ENCODE results near the gene CALB2. TPM values are rescaled to one million over a fixed set of nuclear protein-coding genes. Genes with fewer than 3 reads are reported as not detected.

CALB2 gene
- total RNA-seq, 1 donor from 2014 or later, result 0.30 TPM

DNA sequence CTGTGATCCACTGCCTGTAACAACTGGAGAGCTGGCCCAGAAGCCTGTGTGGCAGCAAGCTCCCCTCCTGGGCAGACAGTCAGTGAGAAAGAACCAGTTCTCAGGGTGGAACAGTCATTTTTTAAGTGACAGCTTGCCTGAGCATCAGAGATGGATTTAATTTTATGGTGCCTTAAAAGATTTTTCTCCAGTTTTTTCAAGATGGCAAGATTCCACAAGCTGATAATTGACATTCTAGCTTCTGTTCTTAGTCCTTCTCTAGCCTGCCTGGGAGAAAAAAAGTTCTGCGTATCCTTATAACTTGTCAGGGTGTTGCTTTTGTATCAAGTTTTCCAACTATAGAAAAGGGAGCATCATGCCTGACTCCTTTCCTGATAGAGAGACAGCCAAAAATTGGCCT is 21.2 kb downstream of the CALB2 start:
- intact Hi-C loops (cut with DNase I), result no loop called here
- ATAC-seq (ENCODE audit: poor library complexity) (no peak), DNase-seq (no peak)

DNA sequence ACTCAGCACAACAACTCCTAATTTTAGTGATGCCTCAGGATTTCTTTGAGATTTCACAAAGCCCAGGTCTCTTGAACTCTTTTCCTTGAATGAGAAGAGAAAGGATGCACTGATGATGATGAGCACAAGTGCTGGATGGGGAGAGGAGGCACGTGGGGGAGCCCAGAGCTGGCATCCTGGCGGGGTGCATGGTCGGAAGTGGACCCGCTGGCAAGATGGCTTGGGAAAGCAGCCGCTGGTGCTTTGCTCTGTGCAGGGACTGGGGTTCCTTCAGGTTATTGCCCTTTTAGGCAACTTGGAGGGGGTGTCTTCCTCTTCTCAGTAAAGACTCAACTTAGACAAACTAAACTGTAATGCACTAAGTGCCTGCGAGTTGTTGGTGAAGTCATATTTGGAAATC is 22.3 kb downstream of the CALB2 start:
- intact Hi-C loops (cut with DNase I), result no loop called here
- no peak for DNase-seq
- ATAC-seq (ENCODE audit: poor library complexity), result no peak

DNA sequence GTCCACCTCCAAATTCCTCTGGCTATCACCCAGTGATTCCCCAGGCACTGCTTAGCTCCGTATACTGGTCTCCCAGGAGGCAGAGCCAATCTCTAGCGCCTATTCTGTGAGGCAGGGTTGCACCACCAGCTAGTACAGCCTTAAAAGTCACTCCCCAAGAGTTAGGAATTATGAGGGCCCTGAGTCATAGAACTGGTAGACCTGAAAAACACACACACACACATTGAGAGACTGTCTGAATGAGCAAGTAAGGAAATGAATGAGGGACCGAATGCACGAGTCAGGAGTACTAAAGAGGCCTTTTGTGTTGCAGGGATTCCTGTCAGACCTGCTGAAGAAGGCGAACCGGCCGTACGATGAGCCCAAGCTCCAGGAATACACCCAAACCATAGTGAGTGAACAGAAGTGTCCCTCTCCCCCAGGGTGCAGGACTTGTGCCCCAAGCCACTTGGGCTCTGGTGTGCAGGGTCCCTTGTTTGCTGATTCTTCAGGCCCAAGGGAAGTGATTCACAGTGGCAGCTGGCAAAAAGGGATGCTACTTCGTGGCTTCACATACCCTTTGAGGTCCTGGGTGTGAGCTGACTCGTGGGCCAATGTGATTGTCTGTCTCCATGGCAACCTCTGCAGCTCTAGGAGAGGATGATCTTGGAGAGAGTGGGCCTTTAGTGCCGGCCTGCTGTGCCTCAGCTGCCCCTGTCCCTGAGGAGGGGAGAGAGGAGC is 24.7 kb downstream of the CALB2 start:
- intact Hi-C loops (cut with DNase I), result no loop called here
- no peak for ATAC-seq (ENCODE audit: poor library complexity)
- no peak for DNase-seq

- DNase-seq (no peak), ATAC-seq (ENCODE audit: poor library complexity) (no peak)
- intact Hi-C loops (cut with DNase I), result no loop called here
These were observed 25.7 kb downstream of the CALB2 start for GRCh38 chr16:71384073-71384724.

GRCh38 chr16:71387045-71387871 is 28.7 kb downstream of the CALB2 start:
- no peak for ATAC-seq (ENCODE audit: poor library complexity)
- DNase-seq, result no peak
- intact Hi-C loops (cut with DNase I), result no loop called here

DNA sequence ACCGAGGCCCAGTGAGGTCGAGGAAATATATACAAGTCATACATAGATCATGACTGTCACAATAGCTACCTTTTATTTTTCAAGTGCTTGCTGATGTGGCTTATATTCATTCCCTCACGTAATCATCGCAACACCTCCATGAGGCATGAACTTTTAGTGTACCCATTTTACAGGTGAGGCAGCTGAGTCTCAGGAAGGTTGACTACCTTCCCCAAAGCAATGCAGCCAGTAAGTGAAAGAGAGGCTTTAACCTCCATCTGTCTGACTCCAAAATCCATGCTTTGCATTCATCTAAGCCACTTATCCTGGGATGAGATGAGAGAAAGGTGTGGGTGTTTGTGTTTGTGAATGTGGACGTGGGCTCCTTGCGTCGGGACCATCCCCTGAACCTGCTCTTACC is 30.8 kb downstream of the CALB2 start:
- DNase-seq (no peak), ATAC-seq (ENCODE audit: poor library complexity) (no peak)
- intact Hi-C loops (cut with DNase I), result no loop called here

- intact Hi-C loops (cut with DNase I), result no loop called here
- DNase-seq (no peak), ATAC-seq (ENCODE audit: poor library complexity) (no peak)
These were observed 38.1 kb downstream of the CALB2 start for GRCh38 chr16:71396594-71396993.

DNA sequence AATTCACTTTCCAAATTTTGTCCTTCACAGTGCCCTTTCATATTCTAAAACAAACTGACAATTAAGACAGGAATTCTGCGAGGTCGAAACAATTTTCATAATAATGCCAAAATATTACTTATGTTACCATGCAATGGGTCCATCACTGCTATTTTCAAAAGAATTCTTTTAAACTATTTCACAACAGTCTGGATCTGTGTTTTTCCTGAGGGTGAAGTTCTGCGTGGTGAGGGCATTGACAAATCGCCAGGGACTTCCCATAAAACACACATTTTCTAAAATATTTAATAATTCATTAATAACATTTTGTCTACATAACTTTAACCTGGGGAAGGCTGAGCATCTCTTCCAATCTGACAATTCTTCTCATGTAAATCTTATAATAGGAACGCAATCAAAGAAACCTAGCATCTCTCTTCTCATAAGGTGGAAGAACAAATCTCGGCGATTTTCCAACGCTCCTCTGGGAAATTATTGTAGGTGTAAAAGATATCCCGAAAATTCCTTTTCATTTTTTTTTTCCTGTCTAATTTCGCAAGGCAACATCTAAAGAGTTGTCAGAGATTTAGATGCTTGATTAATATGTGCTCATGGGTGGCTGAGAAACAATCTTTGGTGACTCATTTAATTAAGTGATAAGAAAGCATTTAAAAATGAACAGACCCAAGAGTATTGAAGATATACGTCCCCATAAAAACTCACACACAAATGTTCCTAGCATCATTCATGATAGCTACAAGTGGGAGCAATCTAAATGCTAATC is 41.5 kb downstream of the CALB2 start:
- intact Hi-C loops (cut with DNase I), result no loop called here

DNA sequence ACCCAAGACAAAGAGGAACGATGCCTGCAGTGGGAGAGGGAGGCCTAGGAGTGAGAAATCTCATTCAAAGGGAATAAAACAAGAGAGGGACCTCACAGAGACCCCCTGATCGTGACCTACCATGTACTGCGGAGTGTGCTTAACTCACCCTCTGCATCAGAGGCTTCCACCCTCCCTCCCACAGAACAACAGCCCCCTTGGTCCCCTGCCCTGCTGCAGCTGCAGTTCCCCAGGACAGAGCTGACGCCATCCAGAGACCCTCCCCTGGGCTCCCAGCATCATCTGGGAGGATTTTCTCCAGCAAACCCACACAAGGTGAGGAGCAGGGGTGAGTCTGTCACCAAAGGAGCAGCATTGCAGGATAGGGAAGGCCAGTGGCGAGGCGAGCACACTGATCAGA is 43.5 kb downstream of the CALB2 start:
- DNase-seq (no peak), ATAC-seq (ENCODE audit: poor library complexity) (no peak)
- intact Hi-C loops (cut with DNase I), result no loop called here

More for the DNA sequence above, 41.5 kb downstream of the CALB2 start:
- ATAC-seq (ENCODE audit: poor library complexity) (no peak), DNase-seq (no peak)

DNA sequence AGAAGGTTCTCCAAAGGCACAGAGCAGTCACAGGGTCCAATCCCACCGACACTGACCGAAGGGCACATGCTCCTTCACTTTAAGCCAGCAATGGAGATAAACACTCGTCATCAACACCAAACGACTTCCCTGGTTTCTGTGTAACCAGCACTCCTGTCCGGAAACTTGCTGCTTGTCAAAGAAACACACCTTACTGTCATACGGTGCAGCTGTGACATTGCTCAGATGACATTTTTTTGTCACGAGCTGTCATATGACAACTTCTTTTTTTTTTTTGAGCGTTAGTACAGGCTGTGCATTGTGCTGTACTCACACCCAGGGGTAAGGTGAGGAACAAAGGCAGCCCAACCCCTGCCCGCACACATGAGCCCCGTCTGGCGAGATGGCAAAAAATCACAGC is 44.2 kb downstream of the CALB2 start:
- intact Hi-C loops (cut with DNase I), result no loop called here
- ATAC-seq (ENCODE audit: poor library complexity) (no peak), DNase-seq (no peak)

- ATAC-seq (ENCODE audit: poor library complexity), result no peak
- no peak for DNase-seq
- intact Hi-C loops (cut with DNase I), result no loop called here
These were observed 45.8 kb downstream of the CALB2 start for GRCh38 chr16:71404364-71404763.

GRCh38 chr16:71406316-71406715 is 47.8 kb downstream of the CALB2 start:
- ATAC-seq (ENCODE audit: poor library complexity) (no peak), DNase-seq (no peak)
- intact Hi-C loops (cut with DNase I), result no loop called here

- intact Hi-C loops (cut with DNase I), result no loop called here
- no peak for ATAC-seq (ENCODE audit: poor library complexity)
- no peak for DNase-seq
These were observed 48.2 kb downstream of the CALB2 start for GRCh38 chr16:71406724-71407123.

- DNase-seq, result no peak
- intact Hi-C loops (cut with DNase I), result no loop called here
- ATAC-seq (ENCODE audit: poor library complexity), result no peak
These were observed 49.2 kb downstream of the CALB2 start for GRCh38 chr16:71407731-71408130.

DNA sequence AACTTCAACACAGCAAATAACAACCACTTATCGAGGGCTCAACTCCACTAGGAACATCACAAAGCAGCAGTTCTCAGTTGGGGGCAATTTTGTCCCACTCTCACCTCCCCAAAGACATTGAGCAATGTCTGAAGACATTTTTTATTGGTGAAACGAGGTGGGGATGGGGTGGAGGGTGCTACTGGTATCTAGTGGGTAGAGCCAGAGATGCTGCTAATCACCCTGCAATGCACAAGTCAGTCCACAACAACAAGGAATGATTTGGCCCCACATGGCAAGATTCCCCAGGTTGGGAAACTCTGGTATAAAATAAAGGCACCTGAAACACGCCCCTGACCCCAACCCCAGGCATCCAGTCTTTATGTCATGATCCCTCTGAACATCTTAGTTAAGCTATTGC is 50.0 kb downstream of the CALB2 start:
- intact Hi-C loops (cut with DNase I), result no loop called here
- ATAC-seq (ENCODE audit: poor library complexity) (no peak), DNase-seq (no peak)

DNA sequence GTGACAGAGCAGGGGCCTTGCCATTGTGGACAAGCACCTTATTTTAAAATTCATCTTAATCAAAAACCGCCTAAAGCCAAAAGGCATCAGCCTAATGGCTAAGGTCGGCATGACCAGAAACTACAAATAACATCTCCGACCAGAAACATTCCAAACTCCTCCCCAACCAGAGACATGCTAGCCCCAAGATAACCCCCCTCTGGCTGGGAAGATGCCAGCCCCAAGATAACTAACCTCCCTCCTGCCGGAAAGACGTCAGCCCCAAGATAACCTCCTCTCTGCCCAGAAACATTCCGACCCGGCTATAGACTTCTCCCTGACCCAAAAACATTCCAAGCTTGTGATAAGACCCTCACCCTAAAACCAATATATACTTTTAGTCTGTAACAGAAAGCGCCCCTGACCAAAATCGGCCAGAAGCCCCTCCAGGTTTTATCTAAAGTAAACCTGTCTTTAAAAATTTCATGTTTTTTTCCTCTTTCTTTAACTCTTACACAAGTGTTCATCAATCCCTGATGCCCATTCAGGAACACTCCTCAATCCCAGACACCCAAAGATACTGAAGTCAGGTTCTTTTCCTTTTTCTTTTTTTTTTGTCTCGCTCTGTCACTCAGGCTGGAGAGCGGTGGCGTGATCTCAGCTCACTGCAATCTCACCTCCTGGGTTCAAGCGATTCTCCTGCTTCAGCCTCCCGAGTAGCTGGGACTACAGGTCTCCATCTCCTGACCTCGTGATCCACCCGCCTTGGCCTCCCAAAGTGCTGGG is 50.7 kb downstream of the CALB2 start:
- DNase-seq (no peak), ATAC-seq (ENCODE audit: poor library complexity) (no peak)
- intact Hi-C loops (cut with DNase I), result no loop called here

GRCh38 chr16:71410146-71410545 is 51.6 kb downstream of the CALB2 start:
- no peak for ATAC-seq (ENCODE audit: poor library complexity)
- intact Hi-C loops (cut with DNase I), result loop anchor here (5.0 to 10.0 kb wide), 2 partner anchors 202 to 555 kb away; no protein-coding TSS in a partner anchor
- DNase-seq, result no peak
